Astrocyte (in vitro differentiated cells and primary cell): Measurements from ENCODE around the gene RMDN3. TPM values are rescaled to one million over a fixed set of nuclear protein-coding genes. Genes with fewer than 3 reads are reported as not detected.

ENCODE experiments used
- DNase-seq: peaks from one replicate; pipeline ENCODE4 v3.0.0-alpha.2; 2010; ENCODE audit warnings: low read depth
- FAIRE-seq: peaks from 2 replicates; lab custom pipeline; 2011; peaks lifted over from hg19 to GRCh38; lab: Jason Lieb, UNC
- H2AFZ ChIP-seq: 2 replicates; pipeline ENCODE4 v1.6.0; 2012; ENCODE audit warnings: low read depth, low read length, inconsistent platforms
- H3K27ac ChIP-seq: 2 replicates; pipeline ENCODE4 v1.5.1; 2011; ENCODE audit warnings: low read depth, low read length, inconsistent platforms
- H3K27me3 ChIP-seq: 2 replicates; pipeline ENCODE4 v1.6.0; 2011; ENCODE audit warnings: low read length, inconsistent platforms; ENCODE audit not compliant: insufficient read depth
- H3K36me3 ChIP-seq: 2 replicates; pipeline ENCODE4 v1.5.1; 2011; ENCODE audit warnings: low read length, inconsistent platforms; ENCODE audit not compliant: insufficient read depth
- H3K4me1 ChIP-seq: 2 replicates; pipeline ENCODE4 v1.5.1; 2011; ENCODE audit warnings: low read length, inconsistent platforms; ENCODE audit not compliant: insufficient read depth
- H3K4me2 ChIP-seq: 2 replicates; pipeline ENCODE4 v1.6.0; 2012; ENCODE audit warnings: low read length, inconsistent platforms
- H3K4me3 ChIP-seq: 2 replicates; pipeline ENCODE4 v1.5.1; 2011; ENCODE audit warnings: low read depth, mild to moderate bottlenecking, low read length, inconsistent platforms; ENCODE audit not compliant: insufficient read depth
- H3K79me2 ChIP-seq: 2 replicates; pipeline ENCODE4 v1.6.0; 2012; ENCODE audit warnings: mild to moderate bottlenecking, low read length, inconsistent platforms; ENCODE audit not compliant: insufficient read depth
- H3K9ac ChIP-seq: 2 replicates; pipeline ENCODE4 v1.6.0; 2012; ENCODE audit warnings: mild to moderate bottlenecking, low read length, inconsistent platforms
- H3K9me3 ChIP-seq: 2 replicates; pipeline ENCODE4 v1.5.1; 2012; ENCODE audit warnings: low read depth, mild to moderate bottlenecking, low read length, inconsistent platforms; ENCODE audit not compliant: insufficient read depth
- H4K20me1 ChIP-seq: 2 replicates; pipeline ENCODE4 v1.6.0; 2012; ENCODE audit warnings: low read length, inconsistent platforms; ENCODE audit not compliant: insufficient read depth
- H3K27ac Mint-ChIP-seq: one replicate; pipeline ENCODE4 v1.8.0; 2021; ENCODE audit warnings: mild to moderate bottlenecking, mixed read lengths; ENCODE audit not compliant: unreplicated experiment
- H3K27me3 Mint-ChIP-seq: one replicate; pipeline ENCODE4 v1.8.0; 2021; ENCODE audit warnings: low read depth, mixed read lengths; ENCODE audit not compliant: unreplicated experiment
- H3K36me3 Mint-ChIP-seq: one replicate; pipeline ENCODE4 v1.8.0; 2021; ENCODE audit warnings: low read depth, mixed read lengths; ENCODE audit not compliant: unreplicated experiment
- H3K4me1 Mint-ChIP-seq: one replicate; pipeline ENCODE4 v1.8.0; 2021; ENCODE audit warnings: low read depth, mixed read lengths; ENCODE audit not compliant: unreplicated experiment
- H3K4me3 Mint-ChIP-seq: one replicate; pipeline ENCODE4 v1.8.0; 2021; ENCODE audit warnings: mild to moderate bottlenecking, moderate library complexity, mixed read lengths; ENCODE audit not compliant: unreplicated experiment
- H3K9me3 Mint-ChIP-seq: one replicate; pipeline ENCODE4 v1.8.0; 2021; ENCODE audit warnings: mild to moderate bottlenecking, mixed read lengths; ENCODE audit not compliant: unreplicated experiment
- CTCF ChIP-seq: IDR thresholded peaks from 2 replicates; pipeline ENCODE4 v1.5.1; 2011; ENCODE audit warnings: low read depth, mild to moderate bottlenecking, inconsistent platforms, low read length, moderate library complexity; ENCODE audit not compliant: insufficient read depth
- EZH2 ChIP-seq: IDR thresholded peaks from 2 replicates; pipeline ENCODE4 v1.6.1; 2012; ENCODE audit warnings: mild to moderate bottlenecking, low read length, inconsistent platforms; ENCODE audit not compliant: insufficient read depth
- total RNA-seq: library from RNA; stranded (reverse); gene quantifications from 2 replicates; pipeline ENCODE4 v1.2.1, GENCODE V29; 2021

Gene RMDN3
- total RNA-seq, 1 donor from 2014 or later: 32.0 TPM

DNA sequence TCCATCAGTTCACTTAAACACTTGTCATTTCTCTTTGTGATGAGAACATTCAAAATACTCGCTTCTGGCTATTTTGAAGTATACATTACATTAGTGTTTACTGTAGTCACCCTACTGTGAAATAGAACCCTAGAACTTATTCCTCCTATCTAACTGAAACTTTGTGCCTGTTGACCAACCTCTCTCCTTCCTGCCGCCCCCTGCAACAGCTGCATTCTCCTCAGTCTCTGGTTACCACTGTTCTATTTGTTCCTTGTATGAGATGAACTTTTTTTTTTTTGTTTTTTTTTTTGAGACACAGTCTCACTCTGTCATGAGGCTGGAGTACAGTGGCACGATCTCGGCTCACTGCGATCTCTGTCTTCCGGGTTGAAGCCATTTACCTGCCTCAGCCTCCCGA lies 57.1 kb downstream of the RMDN3 start:
- TF ChIP-seq EZH2 (no peak), CTCF (no peak)
- Mint-ChIP-seq H3K36me3 (peaks cover 4% of the 10 kb centered on the region), H3K9me3 (no peaks in the 10 kb centered on the region), H3K4me3 (no peak overlapping the region), H3K27ac (no peak overlapping the region), H3K4me1 (peaks cover 5% of the 10 kb centered on the region), H3K27me3 (no peaks in the 10 kb centered on the region)
- Histone ChIP-seq H3K9ac (no peak overlapping the region), H3K79me2 (peaks cover 21% of the 10 kb centered on the region), H4K20me1 (no peaks in the 10 kb centered on the region), H3K27me3 (no peaks in the 10 kb centered on the region), H3K4me2 (no peak overlapping the region), H3K36me3 (peaks cover 3% of the 10 kb centered on the region), H3K4me3 (no peak overlapping the region), H3K9me3 (no peaks in the 10 kb centered on the region), H3K27ac (no peak overlapping the region), H3K4me1 (peaks cover 6% of the 10 kb centered on the region), H2AFZ (no peak overlapping the region)
- FAIRE-seq (no peak), DNase-seq (no peak)

GRCh38 chr15:40696228-40696627 lies 58.8 kb downstream of the RMDN3 start:
- H4K20me1 ChIP-seq: no peaks in the 10 kb centered on the region
- H3K27me3 ChIP-seq: no peaks in the 10 kb centered on the region
- H2AFZ ChIP-seq: peak overlapping the region; percentile 45
- no peaks in the 10 kb centered on the region for H3K9me3 ChIP-seq
- Mint-ChIP-seq H3K36me3 (peaks cover 6% of the 10 kb centered on the region), H3K4me3 (peak overlapping the region; percentile 100), H3K9me3 (no peaks in the 10 kb centered on the region), H3K27ac (no peak overlapping the region), H3K4me1 (peaks cover 5% of the 10 kb centered on the region), H3K27me3 (no peaks in the 10 kb centered on the region)
- DNase-seq (no peak), FAIRE-seq (no peak)
- no peaks in the 10 kb centered on the region for H3K36me3 ChIP-seq
- H3K27ac ChIP-seq: no peak overlapping the region
- TF ChIP-seq CTCF (no peak), EZH2 (no peak)
- peak overlapping the region; percentile 91 for H3K9ac ChIP-seq
- peak overlapping the region; percentile 95 for H3K4me3 ChIP-seq
- peaks cover 6% of the 10 kb centered on the region for H3K4me1 ChIP-seq
- H3K79me2 ChIP-seq: peaks cover 21% of the 10 kb centered on the region
- H3K4me2 ChIP-seq: peak overlapping the region; percentile 92

DNA sequence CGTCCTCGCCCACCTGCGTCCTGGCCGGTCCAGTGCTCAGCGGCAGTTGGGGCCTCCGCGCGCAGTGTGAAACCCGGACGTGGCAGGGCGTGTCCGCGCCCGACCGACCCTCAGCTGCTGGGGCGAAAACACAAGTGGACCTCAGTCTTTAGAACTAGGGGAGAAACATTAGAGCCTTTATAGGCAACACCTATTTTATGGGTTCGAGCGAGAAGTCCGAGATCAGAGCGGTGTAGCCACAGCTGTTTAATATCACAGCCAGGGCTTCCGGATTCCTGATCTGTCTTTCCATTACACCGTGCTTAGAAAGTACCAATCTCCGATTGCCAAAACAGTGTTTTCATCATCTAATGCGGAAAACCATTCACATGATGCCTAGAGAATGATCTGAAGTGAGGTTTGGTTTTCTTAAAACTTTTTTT lies 59.6 kb downstream of the RMDN3 start:
- peak overlapping the region; percentile 87 for H3K27ac ChIP-seq
- H3K79me2 ChIP-seq: peaks cover 21% of the 10 kb centered on the region
- TF ChIP-seq EZH2: no peak
- TF ChIP-seq CTCF: no peak
- H3K4me1 ChIP-seq: peaks cover 6% of the 10 kb centered on the region
- DNase-seq (peak; percentile 22), FAIRE-seq (no peak)
- H3K9me3 ChIP-seq: no peaks in the 10 kb centered on the region
- no peaks in the 10 kb centered on the region for H3K36me3 ChIP-seq
- peak overlapping the region; percentile 100 for H3K4me3 Mint-ChIP-seq
- peaks cover 5% of the 10 kb centered on the region for H3K4me1 Mint-ChIP-seq
- peak overlapping the region; percentile 92 for H2AFZ ChIP-seq
- H3K27me3 ChIP-seq: no peaks in the 10 kb centered on the region
- peak overlapping the region; percentile 91 for H3K9ac ChIP-seq
- H3K36me3 Mint-ChIP-seq: peaks cover 6% of the 10 kb centered on the region
- peak overlapping the region; percentile 95 for H3K4me3 ChIP-seq
- H3K4me2 ChIP-seq: peak overlapping the region; percentile 92
- H3K27me3 Mint-ChIP-seq: no peaks in the 10 kb centered on the region
- H3K9me3 Mint-ChIP-seq: no peaks in the 10 kb centered on the region
- no peaks in the 10 kb centered on the region for H4K20me1 ChIP-seq
- peak overlapping the region; percentile 50 for H3K27ac Mint-ChIP-seq
